Measurements from ENCODE around the gene NPTXR. TPM values are rescaled to one million over a fixed set of nuclear protein-coding genes. Genes with fewer than 3 reads are reported as not detected.

NPTXR gene
- total RNA-seq, 4 donors from 2014 or later: 7.9 to 21.7 (median 12.5) TPM

GRCh38 chr22:38867124-38867455, 23.3 kb upstream of the NPTXR start:
- WGBS, 2 donors (ENCODE audit: low coverage in 1 of 2): 70% methylated on average over 6 of the region's 13 CpGs; no CpG with 5 or more reads in 1 of the 2 donors
- Histone ChIP-seq H3K27me3 (no peaks in the 10 kb centered on the region), H3K4me3 (no peak overlapping the region), H3K27ac (peak overlapping the region in 1 of 4 donors; percentile 75), H3K4me1 (peaks cover 19 to 95% (median 53%) of the 10 kb centered on the region in 3 donors), H3K9me3 (no peaks in the 10 kb centered on the region), H3K36me3 (peaks cover 0 to 52% of the 10 kb centered on the region in 2 donors)
- ATAC-seq: no peak
- TF ChIP-seq EP300 (IDR thresholded peaks at IDR 0.05): no peak
- TF ChIP-seq POLR2A (IDR thresholded peaks at IDR 0.05): no peak
- TF ChIP-seq CTCF (IDR thresholded peaks at IDR 0.05): no peak
- TF ChIP-seq POLR2AphosphoS5 (IDR thresholded peaks at IDR 0.05): no peak

- Histone ChIP-seq H3K27me3 (no peaks in the 10 kb centered on the region), H3K4me1 (peaks cover 19 to 100% (median 55%) of the 10 kb centered on the region in 3 donors), H3K36me3 (peaks cover 0 to 52% of the 10 kb centered on the region in 2 donors), H3K4me3 (peak overlapping the region in 1 of 2 donors; percentile 1), H3K9me3 (no peaks in the 10 kb centered on the region), H3K27ac (peak overlapping the region in 3 of 4 donors; percentile 67 to 75 (median 73))
- ATAC-seq: no peak
- WGBS, 2 donors (ENCODE audit: low coverage in 1 of 2): 60% methylated on average over 1 of the region's 75 CpGs; no CpG with 5 or more reads in 1 of the 2 donors
- TF ChIP-seq POLR2AphosphoS5 (IDR thresholded peaks at IDR 0.05) (no peak), CTCF (IDR thresholded peaks at IDR 0.05) (no peak), EP300 (IDR thresholded peaks at IDR 0.05) (no peak), POLR2A (IDR thresholded peaks at IDR 0.05) (no peak)
Observed at GRCh38 chr22:38866399-38867123, 22.7 kb upstream of the NPTXR start.

- TF ChIP-seq CTCF (IDR thresholded peaks at IDR 0.05) (no peak), EP300 (IDR thresholded peaks at IDR 0.05) (no peak), POLR2A (IDR thresholded peaks at IDR 0.05) (no peak), POLR2AphosphoS5 (IDR thresholded peaks at IDR 0.05) (no peak)
- no peak for ATAC-seq
- WGBS, 2 donors (ENCODE audit: low coverage in 1 of 2): 46% methylated on average over 5 of the region's 15 CpGs; no CpG with 5 or more reads in 1 of the 2 donors
- Histone ChIP-seq H3K27ac (peak overlapping the region in 3 of 4 donors; percentile 67 to 75 (median 73)), H3K27me3 (no peaks in the 10 kb centered on the region), H3K9me3 (no peaks in the 10 kb centered on the region), H3K4me1 (peaks cover 19 to 100% (median 55%) of the 10 kb centered on the region in 3 donors), H3K4me3 (peak overlapping the region in 1 of 2 donors; percentile 1), H3K36me3 (peaks cover 0 to 52% of the 10 kb centered on the region in 2 donors)
Observed at GRCh38 chr22:38866024-38866398, 22.2 kb upstream of the NPTXR start.

- H3K4me3 ChIP-seq: no peak overlapping the region
- H3K36me3 ChIP-seq: peaks cover 0 to 52% of the 10 kb centered on the region in 2 donors
- TF ChIP-seq POLR2AphosphoS5 (IDR thresholded peaks at IDR 0.05) (no peak), EP300 (IDR thresholded peaks at IDR 0.05) (no peak), POLR2A (IDR thresholded peaks at IDR 0.05) (no peak), CTCF (IDR thresholded peaks at IDR 0.05) (no peak)
- no peak for ATAC-seq
- H3K27me3 ChIP-seq: no peaks in the 10 kb centered on the region
- H3K27ac ChIP-seq: peak overlapping the region in 3 of 4 donors; percentile 67 to 75 (median 73)
- H3K9me3 ChIP-seq: no peaks in the 10 kb centered on the region
- 65 to 100% methylated on average over 1 to 11 of the region's 20 CpGs for WGBS, 2 donors (ENCODE audit: low coverage in 1 of 2)
- H3K4me1 ChIP-seq: peaks cover 19 to 100% (median 55%) of the 10 kb centered on the region in 3 donors
Observed at GRCh38 chr22:38865201-38866023, 21.6 kb upstream of the NPTXR start.
